Gastrocnemius medialis (tissue), 4 donors: ENCODE data around the gene PTPRN2. TPM values are rescaled to one million over a fixed set of nuclear protein-coding genes. Genes with fewer than 3 reads are reported as not detected.

Experiments used
- ATAC-seq, 2 donors: fragments of 150-250 bp; one replicate each; pipeline ENCODE4 v1.9.1; 2016
- DNase-seq, 2 donors: peaks; one replicate each; pipeline ENCODE4 v3.0.0-alpha.2; 2019
- H3K27ac ChIP-seq, 4 donors: fragments of 200-600 bp; sonication (generic); 1 replicate in 1 of 4; 2 replicates in 3 of 4; pipeline ENCODE4 v1.5.1; 2016 to 2018; ENCODE audit warnings: mild to moderate bottlenecking in 2 of 4, moderate library complexity in 1 of 4
- H3K27me3 ChIP-seq, 3 donors: fragments of 200-600 bp; sonication (generic) in 2 of 3; 1 replicate in 1 of 3; 2 replicates in 2 of 3; pipeline versions ENCODE4 v1.5.1 to v1.6.0; 2016 to 2019; ENCODE audit warnings: mild to moderate bottlenecking in 1 of 3, moderate library complexity in 1 of 3
- H3K36me3 ChIP-seq, 2 donors: fragments of 200-600 bp; sonication (generic) in 1 of 2; one replicate each; pipeline ENCODE4 v1.5.1; 2017 to 2018
- H3K4me1 ChIP-seq, 2 donors: fragments of 200-600 bp; sonication (generic) in 1 of 2; one replicate each; pipeline ENCODE4 v1.5.1; 2016 to 2017; ENCODE audit warnings: mild to moderate bottlenecking in 2 of 2
- H3K4me3 ChIP-seq, 4 donors: fragments of 200-600 bp; sonication (generic) in 3 of 4; 1 replicate in 1 of 4; 2 replicates in 3 of 4; pipeline ENCODE4 v1.5.1; 2016 to 2019; ENCODE audit warnings: mild to moderate bottlenecking in 2 of 4
- H3K9me3 ChIP-seq, 3 donors: fragments of 200-600 bp; sonication (generic) in 2 of 3; 1 replicate in 1 of 3; 2 replicates in 2 of 3; pipeline ENCODE4 v1.5.1; 2016 to 2019
- POLR2A ChIP-seq, 2 donors: fragments of 450-650 bp; IDR thresholded peaks; one replicate each; pipeline ENCODE4 v1.6.1; 2017; ENCODE audit warnings: antibody characterized with exemption in 2 of 2, mild to moderate bottlenecking in 2 of 2, moderate library complexity in 2 of 2
- in situ Hi-C, 4 donors: fragments of 200-750 bp; cut with MboI; loops; one replicate each; pipeline versions ENCODE4 v1.15.0 to v1.8.0; 2017; ENCODE audit warnings: low sequenced_read_pairs in 4 of 4
- intact Hi-C: fragments of 100-400 bp; cut with DNase I; formaldehyde crosslinking; loops from one replicate; pipeline ENCODE4 v1.15.1; 2023; ENCODE audit warnings: low total_unique reads
- total RNA-seq, 4 donors: library from RNA; depleted of rRNA; stranded (reverse); fragments of >200 nt; gene quantifications; one replicate each; pipeline versions ENCODE4 v1.1.0 to v1.2.3, GENCODE V29; 2016
- TF ChIP-seq, protein P1 (sequence below), 5 experiments: fragments of 450-650 bp in 3 of 5; fragments of 200-600 bp in 2 of 5; sonication (generic) in 2 of 5; IDR thresholded peaks in 4 of 5; conservative IDR thresholded peaks in 1 of 5; 1 replicate in 4 of 5; 2 replicates in 1 of 5; pipeline ENCODE4 v1.5.1; 2016 to 2019; ENCODE audit warnings: antibody characterized with exemption in 5 of 5, mild to moderate bottlenecking in 3 of 5, moderate library complexity in 3 of 5

PTPRN2 gene
- total RNA-seq, 4 donors from 2014 or later: 0.66 to 0.85 (median 0.81) TPM

- DNase-seq: no peak
- H3K9me3 ChIP-seq: no peaks in the 10 kb centered on the region
- intact Hi-C loops: no loop called here
- peaks cover 11 to 26% (median 17%) of the 10 kb centered on the region in 3 donors for H3K27me3 ChIP-seq
- TF ChIP-seq POLR2A (IDR thresholded peaks at IDR 0.05): no peak
- TF ChIP-seq, protein P1, sequence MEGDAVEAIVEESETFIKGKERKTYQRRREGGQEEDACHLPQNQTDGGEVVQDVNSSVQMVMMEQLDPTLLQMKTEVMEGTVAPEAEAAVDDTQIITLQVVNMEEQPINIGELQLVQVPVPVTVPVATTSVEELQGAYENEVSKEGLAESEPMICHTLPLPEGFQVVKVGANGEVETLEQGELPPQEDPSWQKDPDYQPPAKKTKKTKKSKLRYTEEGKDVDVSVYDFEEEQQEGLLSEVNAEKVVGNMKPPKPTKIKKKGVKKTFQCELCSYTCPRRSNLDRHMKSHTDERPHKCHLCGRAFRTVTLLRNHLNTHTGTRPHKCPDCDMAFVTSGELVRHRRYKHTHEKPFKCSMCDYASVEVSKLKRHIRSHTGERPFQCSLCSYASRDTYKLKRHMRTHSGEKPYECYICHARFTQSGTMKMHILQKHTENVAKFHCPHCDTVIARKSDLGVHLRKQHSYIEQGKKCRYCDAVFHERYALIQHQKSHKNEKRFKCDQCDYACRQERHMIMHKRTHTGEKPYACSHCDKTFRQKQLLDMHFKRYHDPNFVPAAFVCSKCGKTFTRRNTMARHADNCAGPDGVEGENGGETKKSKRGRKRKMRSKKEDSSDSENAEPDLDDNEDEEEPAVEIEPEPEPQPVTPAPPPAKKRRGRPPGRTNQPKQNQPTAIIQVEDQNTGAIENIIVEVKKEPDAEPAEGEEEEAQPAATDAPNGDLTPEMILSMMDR (IDR thresholded peaks at IDR 0.05 in 4 of 5, conservative IDR thresholded peaks at IDR 0.05 in 1 of 5): no peak
- in situ Hi-C loops: no loop called here
- H3K4me1 ChIP-seq: no peaks in the 10 kb centered on the region
- ATAC-seq: no peak
- H3K4me3 ChIP-seq: no peak overlapping the region
- H3K36me3 ChIP-seq: no peaks in the 10 kb centered on the region
- H3K27ac ChIP-seq: no peak overlapping the region
Measured at GRCh38 chr7:158570449-158571170, 17.0 kb downstream of the PTPRN2 start.

DNA sequence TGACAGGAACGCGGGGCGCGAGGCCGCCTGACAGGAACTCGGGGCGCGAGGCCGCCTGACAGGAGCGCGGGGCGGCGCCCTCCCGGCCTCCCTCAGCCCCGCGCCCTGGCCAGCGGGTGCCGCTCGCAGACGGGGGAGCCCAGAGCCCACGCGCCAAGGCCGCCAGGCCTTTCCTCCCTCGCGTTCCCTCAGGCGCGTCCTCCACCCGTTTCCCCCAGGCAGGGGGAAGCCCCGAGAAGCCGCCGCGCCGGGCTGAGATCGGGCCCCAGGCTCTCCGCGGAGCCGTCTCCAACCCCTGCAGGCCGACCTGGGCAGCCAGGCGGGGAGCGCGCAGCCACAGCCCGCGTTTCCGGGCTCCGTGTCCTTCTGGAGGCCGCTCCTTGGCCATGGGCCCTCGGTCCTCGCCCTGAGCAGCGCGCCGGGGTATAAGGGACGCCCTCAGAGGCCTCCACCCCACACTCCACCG is 17.7 kb downstream of the PTPRN2 start:
- in situ Hi-C loops: no loop called here
- Histone ChIP-seq H3K27me3 (peaks cover 11 to 26% (median 17%) of the 10 kb centered on the region in 3 donors), H3K27ac (no peak overlapping the region), H3K36me3 (no peaks in the 10 kb centered on the region), H3K9me3 (no peaks in the 10 kb centered on the region), H3K4me3 (no peak overlapping the region), H3K4me1 (no peaks in the 10 kb centered on the region)
- intact Hi-C loops: no loop called here
- no peak for ATAC-seq
- TF ChIP-seq, protein P1 (IDR thresholded peaks at IDR 0.05 in 4 of 5, conservative IDR thresholded peaks at IDR 0.05 in 1 of 5): no peak
- TF ChIP-seq POLR2A (IDR thresholded peaks at IDR 0.05): no peak
- DNase-seq: no peak

DNA sequence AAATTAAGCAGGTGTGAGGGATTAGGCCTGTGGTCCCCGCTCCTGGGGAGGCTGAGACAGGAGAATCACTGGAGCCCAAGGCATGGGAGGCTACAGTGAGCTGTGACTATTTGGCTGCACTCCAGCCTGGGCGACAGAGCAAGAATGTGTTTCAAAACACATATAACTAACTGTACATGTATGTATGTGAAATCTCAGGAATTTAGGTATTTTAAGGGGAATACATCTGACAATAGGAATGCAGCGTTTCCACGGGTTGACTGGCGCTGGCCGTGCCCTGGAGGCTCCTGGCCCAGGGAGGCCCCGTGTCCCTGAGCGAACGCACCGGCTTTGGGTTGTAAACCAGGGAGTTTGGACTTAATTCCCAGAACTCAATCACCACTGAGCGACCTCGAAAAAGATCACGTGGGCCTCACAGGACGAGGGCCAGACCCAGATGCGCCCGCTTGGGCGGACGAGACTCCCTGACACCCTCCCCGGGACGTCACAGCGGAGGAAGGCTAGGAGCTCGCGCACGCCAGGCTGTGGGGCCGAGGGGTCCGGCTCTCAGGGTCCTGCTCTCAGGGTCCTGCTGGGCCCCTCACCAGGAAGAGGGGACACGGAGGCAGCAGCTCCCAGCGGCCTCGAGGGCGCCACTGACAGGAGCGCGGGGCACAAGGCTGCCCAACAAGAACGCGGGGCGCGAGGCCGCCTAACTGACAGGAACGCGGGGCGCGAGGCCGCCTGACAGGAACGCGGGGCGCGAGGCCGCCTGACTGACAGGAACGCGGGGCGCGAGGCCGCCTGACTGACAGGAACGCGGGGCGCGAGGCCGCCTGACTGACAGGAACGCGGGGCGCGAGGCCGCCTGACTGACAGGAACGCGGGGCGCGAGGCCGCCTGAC is 18.4 kb downstream of the PTPRN2 start:
- no peak for ATAC-seq

DNA sequence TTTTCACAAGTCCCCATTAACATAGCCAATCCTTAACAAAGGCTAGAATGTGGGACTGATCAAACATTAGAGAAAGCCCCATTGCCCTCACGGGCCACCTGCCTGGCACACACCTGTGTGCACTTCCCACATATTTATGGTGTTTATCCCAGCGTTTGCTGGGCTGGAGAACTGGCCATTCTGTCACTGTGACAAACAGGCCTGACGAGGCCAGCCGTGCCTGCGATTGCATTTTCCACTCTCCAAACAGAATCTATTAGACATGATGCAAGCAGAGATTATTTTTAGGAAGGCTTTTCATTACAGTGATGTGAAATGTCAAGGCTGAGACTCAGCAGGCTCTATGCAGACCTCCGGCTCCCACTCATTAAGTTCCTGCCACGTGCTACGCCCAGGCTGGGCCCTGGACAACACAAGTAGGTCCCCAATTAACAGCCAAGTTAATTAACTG is 20.4 kb downstream of the PTPRN2 start:
- TF ChIP-seq, protein P1 (IDR thresholded peaks at IDR 0.05 in 4 of 5, conservative IDR thresholded peaks at IDR 0.05 in 1 of 5): no peak
- TF ChIP-seq POLR2A (IDR thresholded peaks at IDR 0.05): no peak
- DNase-seq: no peak
- Histone ChIP-seq H3K4me3 (no peak overlapping the region), H3K9me3 (no peaks in the 10 kb centered on the region), H3K27me3 (peaks cover 14 to 26% (median 17%) of the 10 kb centered on the region in 3 donors), H3K4me1 (no peaks in the 10 kb centered on the region), H3K27ac (no peak overlapping the region), H3K36me3 (no peaks in the 10 kb centered on the region)
- intact Hi-C loops: no loop called here
- no peak for ATAC-seq
- in situ Hi-C loops: no loop called here

More for the DNA sequence above, 18.4 kb downstream of the PTPRN2 start:
- Histone ChIP-seq H3K4me1 (no peaks in the 10 kb centered on the region), H3K9me3 (no peaks in the 10 kb centered on the region), H3K36me3 (no peaks in the 10 kb centered on the region), H3K4me3 (no peak overlapping the region), H3K27me3 (peaks cover 14 to 26% (median 17%) of the 10 kb centered on the region in 3 donors), H3K27ac (no peak overlapping the region)
- in situ Hi-C loops: no loop called here
- intact Hi-C loops: no loop called here
- no peak for DNase-seq
- no peak for TF ChIP-seq POLR2A (IDR thresholded peaks at IDR 0.05)
- TF ChIP-seq, protein P1 (IDR thresholded peaks at IDR 0.05 in 4 of 5, conservative IDR thresholded peaks at IDR 0.05 in 1 of 5): no peak
